Body of pancreas (tissue), 4 donors: ENCODE measurements around the gene SETBP1.

Experiments used
- CTCF ChIP-seq, 7 experiments: fragments of 450-650 bp in 4 of 7; fragments of 200-600 bp in 3 of 7; sonication (generic) in 3 of 7; IDR thresholded peaks; one replicate each; pipeline ENCODE4 v1.5.1; 2016 to 2019; ENCODE audit warnings: antibody characterized with exemption in 7 of 7
- POLR2A ChIP-seq, 3 donors: fragments of 450-650 bp; IDR thresholded peaks; one replicate each; pipeline ENCODE4 v1.6.1; 2016; ENCODE audit warnings: antibody characterized with exemption in 3 of 3, mild to moderate bottlenecking in 2 of 3

GRCh38 chr18:44783371-44783770, 102.7 kb downstream of the SETBP1 start:
- TF ChIP-seq CTCF (IDR thresholded peaks at IDR 0.05) (no peak), POLR2A (IDR thresholded peaks at IDR 0.05) (no peak)
